AG08396 (cell line): ENCODE data around the gene RGS3.
"Not testable (repeated sequence)": the region's sequence is repeated elsewhere in the genome, so short reads cannot be mapped to it uniquely, and the experiment has no call there.

ENCODE experiments used
- DNase-seq: peaks from one replicate; pipeline ENCODE4 v3.0.0; 2012; ENCODE audit warnings: low spot score, mixed read lengths

The RGS3 gene

DNA sequence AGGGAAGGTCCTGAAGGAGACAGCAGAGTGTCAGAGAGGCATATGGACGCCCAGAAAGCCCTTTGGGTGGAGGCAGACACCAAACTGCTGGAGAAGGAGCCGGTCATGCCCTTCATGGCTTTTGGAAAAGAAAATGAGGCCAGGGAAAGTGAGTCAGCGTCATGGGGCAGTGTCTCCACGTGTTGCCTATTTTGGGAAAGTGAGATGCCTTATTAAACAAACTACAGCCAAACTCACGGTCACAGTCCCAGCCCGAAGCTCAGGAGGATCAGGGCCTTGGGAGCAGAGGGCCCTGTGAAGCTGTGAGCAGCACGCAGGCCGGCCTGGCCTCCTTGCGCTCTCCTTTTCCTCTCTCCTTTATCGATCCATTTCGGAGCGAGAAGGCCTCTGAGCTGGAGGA is 25.0 kb downstream of the RGS3 start:
- peak; percentile 53 for DNase-seq

DNA sequence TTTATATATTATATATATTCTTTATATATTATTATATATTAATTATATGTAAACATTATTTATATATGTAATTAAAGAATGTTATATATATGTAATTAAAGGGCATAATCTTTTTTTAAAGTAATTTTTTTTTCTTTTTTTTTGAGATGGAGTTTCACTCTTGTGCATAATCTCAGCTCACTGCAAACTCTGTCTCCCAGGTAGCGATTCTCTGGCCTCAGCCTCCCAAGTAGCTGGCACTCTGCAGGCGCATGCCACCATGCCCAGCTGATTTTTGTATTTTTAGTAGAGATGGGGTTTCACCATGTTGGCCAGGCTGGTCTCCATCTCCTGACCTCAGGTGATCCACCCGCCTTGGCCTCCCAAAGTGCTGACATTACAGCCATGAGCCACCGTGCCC is 27.6 kb downstream of the RGS3 start:
- DNase-seq, result not testable (repeated sequence)

DNA sequence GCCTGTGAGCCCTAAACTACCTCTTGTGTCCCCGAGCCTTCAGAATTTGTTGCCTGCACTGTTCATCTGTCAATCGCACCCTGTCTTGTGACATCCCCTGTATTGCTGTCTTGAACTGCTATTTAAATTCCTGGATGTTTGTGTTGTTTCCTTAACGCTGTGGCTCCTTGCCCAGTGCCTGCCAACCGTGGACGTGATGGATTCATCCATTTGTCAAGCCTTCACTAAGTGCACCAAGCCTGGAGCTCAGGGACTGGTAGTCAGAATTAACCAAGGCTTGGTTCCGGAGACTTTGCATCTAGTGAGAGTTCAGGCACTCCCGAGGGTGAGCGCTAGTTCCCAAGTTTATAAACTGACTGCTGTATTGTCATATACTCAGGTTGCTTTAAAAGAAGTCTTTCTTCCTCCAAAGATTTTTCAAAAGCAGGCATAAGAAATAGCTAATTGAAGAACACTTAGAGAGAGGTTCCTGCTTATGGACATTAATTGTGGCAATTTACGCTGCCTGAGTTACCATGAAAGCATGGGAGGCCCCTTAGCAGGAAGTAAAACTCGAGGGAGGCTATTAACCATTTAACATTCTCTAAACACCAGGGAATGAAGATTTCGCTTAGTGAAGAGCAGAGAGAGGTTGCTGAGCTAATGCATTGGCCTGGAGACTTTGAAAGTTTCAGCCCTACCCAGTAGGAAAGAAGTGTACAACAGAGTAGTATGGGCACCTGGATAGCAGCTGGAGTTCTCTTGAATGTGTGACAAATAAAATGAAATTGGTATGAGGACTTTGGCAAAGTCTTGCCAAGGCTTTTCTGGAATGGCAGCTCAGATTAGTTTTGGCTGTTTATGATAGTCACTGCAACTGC is 29.0 kb downstream of the RGS3 start:
- DNase-seq, result no peak

DNA sequence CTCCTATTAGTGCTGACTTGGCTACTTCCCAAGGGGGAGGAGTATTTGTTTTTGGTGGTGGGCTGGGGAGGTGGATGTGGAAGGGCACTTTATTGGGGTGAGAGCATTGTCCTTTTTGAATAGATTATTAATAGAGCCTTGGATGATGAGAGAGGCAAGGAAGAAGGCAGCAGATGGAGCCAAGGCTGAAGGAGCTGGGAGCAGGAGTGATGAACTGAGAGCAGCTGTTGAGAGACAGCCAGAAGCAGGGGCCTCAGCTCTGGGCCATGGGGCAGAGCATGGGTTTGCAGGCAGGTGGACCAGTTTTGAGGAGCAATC is 29.6 kb downstream of the RGS3 start:
- no peak for DNase-seq

DNA sequence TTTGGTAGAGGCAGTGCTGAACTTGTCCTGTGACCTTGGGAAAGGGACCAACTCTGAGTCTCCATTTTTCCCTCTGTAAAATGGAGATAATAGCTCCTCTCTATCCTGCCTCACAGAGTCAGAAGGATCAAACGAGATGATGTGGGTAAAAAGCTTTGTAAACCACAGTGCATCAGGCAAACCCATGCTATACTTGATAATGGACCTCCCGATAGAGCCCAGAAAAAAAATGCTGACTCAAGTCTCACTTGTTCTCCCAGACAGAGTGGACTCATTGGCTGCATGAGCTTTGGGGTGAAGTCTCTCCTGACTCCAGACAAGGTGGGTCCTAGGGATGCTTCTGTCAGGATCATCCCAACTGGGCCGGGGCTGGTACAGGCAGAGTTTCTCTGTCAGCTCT is 32.0 kb downstream of the RGS3 start:
- no peak for DNase-seq

DNA sequence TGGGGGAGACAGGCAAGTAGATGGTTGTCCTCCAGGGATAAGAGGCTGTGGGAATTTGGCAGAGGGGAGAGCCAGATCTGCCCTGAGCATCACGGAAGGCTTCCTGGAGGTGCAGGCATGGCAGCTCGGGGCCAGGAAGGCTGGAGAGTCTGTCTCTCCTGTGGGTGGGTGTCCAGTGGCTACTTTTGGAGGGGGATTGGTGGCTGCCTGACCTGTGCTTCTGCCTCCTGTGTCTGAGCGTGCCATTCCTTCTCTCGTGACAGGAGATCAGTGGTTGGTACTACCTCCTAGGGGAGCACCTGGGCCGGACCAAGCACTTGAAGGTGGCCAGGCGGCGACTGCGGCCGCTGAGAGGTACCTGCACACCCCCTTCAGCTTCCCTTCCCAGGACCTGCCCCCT is 33.5 kb downstream of the RGS3 start:
- no peak for DNase-seq

DNA sequence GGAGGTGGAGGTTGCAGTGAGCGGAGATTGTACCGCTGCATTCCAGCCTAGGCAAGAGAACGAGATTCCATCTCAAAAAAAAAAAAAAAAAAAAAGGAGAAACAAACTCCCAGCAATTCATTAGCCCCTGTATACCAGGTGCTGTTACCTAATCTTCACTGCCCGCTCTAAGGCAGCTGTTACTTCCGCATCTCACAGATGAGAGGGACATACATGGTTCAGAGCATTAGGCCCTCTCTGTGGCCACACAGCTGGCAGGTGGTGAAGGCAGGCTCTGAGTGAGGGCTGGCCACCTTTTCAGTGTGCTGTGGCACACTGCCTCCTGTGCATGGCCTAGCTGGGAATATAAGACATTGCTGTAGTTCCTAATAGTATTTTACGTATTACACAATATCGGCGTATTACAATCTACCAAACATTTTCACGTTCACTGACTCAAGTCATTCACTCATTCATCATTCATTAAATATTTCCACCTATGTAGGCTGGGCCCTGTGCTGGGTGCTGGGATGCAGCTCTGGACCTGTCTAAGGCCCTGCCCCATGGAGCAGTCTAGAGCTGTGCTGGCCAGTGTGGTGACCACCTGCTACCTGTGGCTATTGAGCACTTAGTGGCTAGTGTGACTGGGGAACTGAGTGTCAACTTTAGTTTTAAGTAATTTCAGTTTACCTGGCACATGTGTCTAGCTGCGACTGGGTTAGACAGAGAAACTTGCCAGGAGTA is 35.8 kb downstream of the RGS3 start:
- DNase-seq, result no peak

DNA sequence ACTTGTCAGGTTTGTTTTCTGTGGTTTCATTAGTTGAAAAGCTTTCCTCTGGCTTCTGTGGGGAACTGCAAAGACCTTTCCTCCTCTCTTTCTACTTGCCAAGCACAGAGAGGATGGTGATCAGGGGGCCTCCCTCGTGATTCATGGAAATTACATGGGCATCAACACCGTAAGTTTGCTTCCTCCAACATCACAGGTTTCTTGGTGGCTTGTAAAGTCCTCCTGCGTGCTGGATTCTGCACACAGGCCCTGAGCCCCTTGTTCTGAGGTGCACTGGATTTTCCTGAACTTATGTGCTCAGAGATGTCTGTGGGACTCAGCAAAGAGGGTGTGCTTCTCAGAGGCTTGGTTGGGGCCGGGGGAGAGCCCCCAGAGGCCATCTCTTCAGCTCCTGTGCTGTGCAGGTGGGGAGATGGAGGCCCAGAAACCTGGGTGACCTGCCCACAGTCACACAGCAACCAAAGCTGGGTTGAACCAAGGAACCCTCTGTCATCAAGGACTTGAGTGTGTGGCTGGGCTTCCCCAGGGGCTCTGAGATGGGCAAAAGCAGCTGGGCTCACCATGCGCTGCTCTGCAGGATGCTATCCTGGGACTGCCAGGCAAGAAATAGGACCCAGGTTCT is 36.5 kb downstream of the RGS3 start:
- no peak for DNase-seq

DNA sequence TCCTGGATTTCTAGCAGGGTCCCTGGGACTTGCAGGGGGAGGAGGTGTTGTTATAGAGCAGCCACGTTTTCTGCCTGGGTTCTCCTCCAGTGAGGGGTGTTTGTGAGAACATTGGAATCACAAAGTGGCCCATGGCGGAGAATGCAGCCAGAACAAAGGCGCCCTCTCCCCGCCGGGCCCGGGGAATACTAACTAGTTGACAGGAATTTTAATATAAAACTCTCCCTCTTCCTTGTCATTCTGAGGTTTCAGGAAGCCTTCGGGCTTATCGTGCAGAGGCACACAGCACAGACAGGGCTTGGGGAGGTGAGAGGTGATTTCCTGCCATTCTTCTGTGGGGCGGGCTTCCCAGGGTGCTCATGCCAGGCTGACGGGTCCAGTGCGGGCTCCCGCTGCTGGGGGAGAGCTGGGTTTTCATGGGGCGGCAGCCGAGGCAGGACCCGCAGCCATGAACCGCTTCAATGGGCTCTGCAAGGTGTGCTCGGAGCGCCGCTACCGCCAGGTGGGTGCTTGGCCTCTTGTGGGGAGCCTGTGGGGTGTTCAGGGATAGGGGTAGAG is 37.7 kb downstream of the RGS3 start:
- no peak for DNase-seq

DNA sequence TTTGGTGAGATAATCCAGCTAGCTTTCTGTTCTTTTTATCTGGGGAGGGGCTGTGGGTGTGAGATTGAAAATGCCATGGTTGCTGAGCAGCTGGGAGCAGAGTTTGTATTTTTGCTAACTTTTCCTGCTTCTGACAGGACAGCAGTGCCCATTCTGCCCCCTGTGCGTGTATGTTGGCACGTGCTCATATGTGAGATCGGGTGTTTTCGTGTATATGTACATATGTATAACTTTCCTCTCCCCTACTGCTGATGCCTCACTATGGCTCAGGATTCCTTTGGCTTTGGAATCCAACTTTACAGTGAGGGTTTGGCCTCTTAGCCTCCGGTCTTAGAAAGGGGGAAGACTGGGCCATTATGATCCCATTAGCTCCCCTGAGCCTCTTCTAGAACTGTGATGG is 38.3 kb downstream of the RGS3 start:
- no peak for DNase-seq

DNA sequence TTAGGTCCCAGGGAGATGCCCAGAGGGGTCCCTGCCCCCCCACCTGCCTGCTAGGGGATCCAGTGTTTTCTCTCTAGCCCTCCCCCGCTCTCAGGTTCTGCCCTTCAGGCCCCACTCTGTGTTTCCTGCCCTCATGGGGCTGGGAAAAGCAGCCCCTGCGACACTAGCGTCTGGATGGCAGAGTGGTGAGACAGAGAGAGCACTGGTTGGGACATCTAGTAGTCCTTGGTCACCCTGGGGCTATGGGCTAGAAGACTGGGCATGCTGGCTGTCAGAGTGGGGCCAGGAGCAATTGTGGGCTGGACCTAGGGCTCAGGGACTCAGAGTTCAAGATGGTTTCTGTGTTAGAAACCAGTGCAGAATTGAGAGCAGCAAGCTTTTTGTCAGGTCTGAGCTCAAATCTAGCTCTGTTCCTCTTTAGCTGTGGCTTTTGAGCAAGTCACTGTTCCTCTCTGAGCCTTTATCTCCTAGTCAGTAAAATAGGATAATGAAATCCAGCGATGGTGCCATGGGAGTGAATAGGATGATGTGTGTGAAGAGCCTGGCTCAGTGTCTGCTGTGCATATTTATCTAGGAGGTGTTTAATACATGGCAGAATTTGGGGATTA is 39.0 kb downstream of the RGS3 start:
- DNase-seq, result no peak

DNA sequence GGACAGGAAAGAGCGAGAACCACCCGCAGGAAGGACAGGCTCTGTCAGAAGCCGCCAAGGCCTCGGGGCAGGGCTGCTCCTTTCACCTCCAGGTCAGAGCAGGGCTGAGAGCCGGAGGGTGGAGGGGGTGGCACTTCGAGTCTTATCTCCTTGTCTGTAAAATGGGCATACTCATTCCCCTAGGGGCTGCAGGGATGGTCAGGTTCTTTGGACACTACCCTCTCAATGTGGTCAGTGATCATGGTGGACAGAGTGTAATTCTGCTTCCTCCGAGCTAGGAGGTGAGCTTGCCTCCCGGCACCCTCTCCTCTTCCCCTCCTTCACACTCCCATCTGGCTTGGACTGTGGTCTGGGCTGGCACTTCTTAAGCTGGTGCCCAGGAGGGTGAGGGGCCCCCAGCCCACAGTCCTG is 39.6 kb downstream of the RGS3 start:
- no peak for DNase-seq

DNA sequence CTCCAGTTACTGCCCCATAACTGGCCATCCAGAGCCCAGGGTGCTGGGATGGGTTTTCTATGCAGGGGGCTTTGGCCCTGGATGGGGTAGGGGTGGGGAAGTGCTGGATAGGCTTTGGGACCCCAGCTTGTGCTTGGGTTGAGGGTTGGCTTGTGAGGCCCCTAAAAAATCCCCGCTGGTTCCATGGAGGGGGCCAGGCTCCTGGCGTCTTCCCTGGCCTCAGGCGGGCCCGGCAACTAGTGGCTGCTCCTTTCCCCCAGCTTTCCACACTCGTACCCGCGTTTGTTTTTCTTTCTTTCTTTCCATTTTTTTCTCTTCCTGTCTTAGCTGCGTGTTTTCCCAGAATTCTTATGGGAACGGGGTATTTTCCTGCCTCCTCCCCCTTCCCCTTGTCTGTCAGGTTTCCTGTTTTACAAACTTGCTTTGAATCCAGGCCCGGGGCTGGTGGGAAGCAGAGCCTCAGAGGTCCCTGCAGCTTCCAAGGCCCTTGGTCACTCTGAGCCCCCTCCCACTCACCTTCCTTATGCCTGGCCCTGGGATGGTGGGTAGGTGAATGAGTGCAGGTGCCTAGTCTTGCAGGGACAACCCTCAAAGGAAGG is 40.2 kb downstream of the RGS3 start:
- no peak for DNase-seq

DNA sequence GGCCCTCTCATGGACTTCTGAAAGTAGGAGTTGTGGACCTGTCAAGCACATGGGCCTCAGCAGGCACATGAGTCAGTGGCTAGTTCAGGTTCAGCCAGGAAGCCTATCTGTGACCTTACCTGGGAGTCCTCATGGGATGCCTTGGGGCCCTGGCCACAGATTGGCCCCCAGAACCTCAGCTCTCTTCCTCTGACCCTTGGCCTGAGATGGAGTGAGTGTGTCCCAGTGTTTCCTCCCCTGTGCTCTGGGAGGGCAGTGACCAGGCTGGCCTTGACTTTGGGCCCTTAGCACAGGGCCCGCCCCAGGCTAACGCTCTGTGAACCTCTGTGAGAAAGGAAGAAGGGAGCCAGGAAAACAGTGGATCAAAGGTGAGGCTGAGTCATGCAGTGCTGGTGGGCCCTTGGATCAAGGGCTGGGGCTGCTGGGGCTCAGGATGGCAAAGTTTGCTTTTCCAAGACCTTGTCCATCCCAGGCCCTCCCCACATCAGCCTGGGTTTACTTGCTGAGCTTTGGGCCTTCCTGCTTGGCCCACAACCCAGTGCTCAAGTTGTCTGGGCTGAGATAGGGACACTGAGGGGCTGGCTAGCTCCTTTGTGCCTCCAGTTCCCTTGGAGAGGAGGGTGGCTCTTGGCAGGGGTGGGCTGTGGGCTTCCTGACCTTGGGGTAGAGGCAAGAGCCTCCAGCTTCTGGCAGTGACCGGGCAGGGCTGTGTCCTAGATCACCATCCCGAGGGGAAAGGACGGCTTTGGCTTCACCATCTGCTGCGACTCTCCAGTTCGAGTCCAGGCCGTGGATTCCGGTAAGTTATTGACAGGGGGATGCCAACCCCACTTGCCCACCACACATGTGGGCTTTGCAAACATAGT is 41.4 kb downstream of the RGS3 start:
- DNase-seq, result no peak

DNA sequence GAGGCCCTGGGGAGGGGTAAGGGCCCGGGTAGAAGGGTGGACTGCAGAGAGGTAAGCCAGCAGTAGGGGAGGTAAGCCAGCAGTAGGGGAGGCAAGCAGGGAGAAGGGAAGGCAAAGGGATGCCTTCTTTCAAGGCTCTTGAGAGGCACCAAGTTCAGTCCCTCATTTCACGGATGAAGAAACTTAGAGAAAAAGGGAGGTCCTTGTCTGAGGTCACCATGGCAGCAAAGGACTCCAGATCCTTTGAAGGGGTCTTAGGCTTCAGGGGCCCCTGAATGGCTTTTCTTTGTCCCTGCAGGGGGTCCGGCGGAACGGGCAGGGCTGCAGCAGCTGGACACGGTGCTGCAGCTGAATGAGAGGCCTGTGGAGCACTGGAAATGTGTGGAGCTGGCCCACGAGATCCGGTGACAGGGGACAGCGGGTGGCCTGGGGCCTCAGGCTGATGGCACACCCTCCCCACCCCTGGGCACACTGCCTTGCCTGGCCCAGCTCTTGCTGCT is 42.6 kb downstream of the RGS3 start:
- DNase-seq, result no peak

DNA sequence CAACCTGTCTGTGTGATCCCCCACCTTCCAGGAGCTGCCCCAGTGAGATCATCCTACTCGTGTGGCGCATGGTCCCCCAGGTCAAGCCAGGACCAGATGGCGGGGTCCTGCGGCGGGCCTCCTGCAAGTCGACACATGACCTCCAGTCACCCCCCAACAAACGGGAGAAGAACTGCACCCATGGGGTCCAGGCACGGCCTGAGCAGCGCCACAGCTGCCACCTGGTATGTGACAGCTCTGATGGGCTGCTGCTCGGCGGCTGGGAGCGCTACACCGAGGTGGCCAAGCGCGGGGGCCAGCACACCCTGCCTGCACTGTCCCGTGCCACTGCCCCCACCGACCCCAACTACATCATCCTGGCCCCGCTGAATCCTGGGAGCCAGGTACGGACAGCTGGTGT is 43.7 kb downstream of the RGS3 start:
- DNase-seq, result no peak

DNA sequence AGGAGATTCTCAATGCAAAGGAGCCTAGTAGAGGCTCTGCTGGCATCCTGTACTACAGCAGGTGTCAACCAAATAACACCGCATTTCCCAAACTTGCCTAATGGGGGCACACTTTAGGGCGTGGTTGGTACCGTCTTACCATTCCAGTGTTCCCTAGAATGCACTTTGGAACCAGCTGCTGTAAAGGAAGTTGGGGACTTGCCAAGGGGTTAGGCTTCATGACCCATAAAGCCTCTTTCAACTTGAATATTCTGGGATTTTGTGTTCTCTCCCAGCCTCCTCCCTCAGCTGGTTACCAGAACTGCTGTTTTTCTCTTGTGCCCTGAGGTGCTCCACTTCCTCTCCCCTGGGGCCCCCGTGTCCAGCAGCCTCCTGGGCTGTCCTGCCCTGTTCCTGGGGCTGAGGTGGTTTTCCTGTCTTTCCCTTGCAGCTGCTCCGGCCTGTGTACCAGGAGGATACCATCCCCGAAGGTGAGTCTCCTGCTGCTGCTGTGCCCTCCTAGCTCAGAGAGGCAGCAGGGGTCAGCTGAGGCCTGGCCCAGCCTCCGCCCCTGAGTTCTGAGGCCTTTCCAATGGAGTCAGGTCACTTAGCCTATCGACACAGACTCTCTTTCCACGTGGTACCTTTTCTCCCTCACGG is 44.7 kb downstream of the RGS3 start:
- no peak for DNase-seq

DNA sequence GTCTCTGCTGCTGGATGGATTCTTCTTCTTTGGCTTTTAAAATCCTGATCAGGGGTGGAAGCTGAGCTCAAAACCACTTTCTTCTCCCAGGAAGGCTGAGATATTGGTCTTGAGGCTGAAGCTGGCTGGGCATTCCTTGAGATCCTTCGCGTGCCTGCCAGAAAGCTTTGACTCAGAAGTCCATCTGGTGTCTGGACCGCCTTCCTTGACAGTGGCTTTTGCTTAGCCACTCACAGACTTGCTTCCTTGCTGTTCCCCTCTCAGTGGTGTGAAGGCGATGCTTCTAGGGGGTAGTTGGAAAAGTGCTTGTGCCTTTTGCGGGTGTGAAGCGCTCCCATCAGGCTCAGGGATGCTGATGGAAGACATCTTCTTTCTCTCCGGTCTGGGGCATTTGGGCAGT is 45.9 kb downstream of the RGS3 start:
- DNase-seq, result peak; percentile 90

DNA sequence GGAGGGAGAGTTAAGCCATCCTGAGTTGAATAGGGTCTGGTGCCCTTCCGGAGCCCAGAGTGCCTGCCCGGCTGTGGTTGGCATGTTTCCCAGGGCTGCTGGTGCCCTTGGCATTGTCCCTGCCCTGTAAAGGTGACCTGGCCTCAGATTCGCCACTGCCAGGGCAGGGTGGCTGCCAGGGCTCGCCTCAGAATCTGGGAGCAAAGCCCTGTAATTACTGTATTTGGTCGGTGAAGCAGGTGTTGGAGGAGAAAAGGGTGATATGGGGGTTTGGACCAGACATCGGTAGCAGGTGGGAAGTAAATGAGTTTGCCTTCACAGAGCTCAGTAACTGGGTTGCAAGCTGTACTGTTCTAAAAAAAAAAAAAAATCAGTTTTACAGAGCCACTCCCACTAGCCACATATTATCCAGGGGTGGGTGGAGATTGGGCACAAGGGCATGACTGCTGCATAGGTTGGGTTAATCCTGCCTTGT is 47.6 kb downstream of the RGS3 start:
- no peak for DNase-seq
